ENCODE results near the gene SYK. TPM values are rescaled to one million over a fixed set of nuclear protein-coding genes. Genes with fewer than 3 reads are reported as not detected.

SYK gene
- total RNA-seq, 1 donor = not detected

GRCh38 chr9:90870621-90871326 is 69.2 kb downstream of the SYK start:
- DNase-seq (ENCODE audit: insufficient read length, low spot score, missing footprints) = no peak
- TF ChIP-seq CTCF (IDR thresholded peaks at IDR 0.05; ENCODE audit: extremely low read depth, low read depth, low read length) = peak; percentile 82
- no peaks in the 10 kb centered on the region for H3K27me3 ChIP-seq (ENCODE audit: insufficient read depth, low read length)

DNA sequence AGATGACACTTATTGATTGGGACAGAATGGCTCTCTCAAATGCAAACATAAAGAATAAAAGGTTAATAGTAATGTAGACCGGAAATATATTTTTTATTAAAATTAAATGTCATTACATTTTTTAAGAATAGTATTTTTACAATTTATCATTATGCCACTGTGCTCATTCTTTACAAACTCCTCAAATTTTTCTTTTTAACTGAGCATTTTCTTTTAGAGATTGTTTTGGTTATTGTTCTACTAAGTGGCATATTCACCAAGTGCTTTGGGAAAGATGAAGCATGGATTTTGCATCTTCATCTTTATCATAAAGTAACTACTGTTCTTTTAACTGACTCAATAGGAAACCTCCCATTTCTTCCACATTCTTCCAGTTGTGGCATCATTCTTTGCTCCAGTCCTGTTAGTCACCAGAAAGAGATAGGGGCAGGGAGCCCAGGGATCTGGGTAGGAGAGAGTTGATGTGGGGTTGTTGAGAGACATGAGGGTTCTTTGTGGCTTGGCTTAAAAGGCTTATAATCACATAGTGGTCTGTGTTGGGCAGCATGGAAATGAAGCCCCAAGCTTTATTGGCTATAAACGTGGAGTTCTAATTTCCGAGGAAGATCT is 69.8 kb downstream of the SYK start:
- H3K79me2 ChIP-seq (ENCODE audit: insufficient read depth, low read length) = no peaks in the 10 kb centered on the region
- H4K20me1 ChIP-seq (ENCODE audit: insufficient read depth, low read length) = no peaks in the 10 kb centered on the region
- no peak overlapping the region for H2AFZ ChIP-seq (ENCODE audit: low read length)
- no peaks in the 10 kb centered on the region for H3K36me3 ChIP-seq (ENCODE audit: insufficient read depth, low read length)
- no peak for TF ChIP-seq CTCF (IDR thresholded peaks at IDR 0.05; ENCODE audit: extremely low read depth, low read depth, low read length)
- no peaks in the 10 kb centered on the region for H3K27me3 ChIP-seq (ENCODE audit: insufficient read depth, low read length)
- H3K4me2 ChIP-seq (ENCODE audit: insufficient read depth, low read length) = no peak overlapping the region
- no peak overlapping the region for H3K27ac ChIP-seq (ENCODE audit: low read depth, low read length)
- H3K9me3 ChIP-seq (ENCODE audit: low read depth, low read length) = no peaks in the 10 kb centered on the region
- DNase-seq (ENCODE audit: insufficient read length, low spot score, missing footprints) = no peak
- no peak overlapping the region for H3K4me3 ChIP-seq (ENCODE audit: insufficient read depth, low read length)
- no peaks in the 10 kb centered on the region for H3K4me1 ChIP-seq (ENCODE audit: insufficient read depth, low read length)

More at GRCh38 chr9:90870621-90871326, 69.2 kb downstream of the SYK start:
- no peak overlapping the region for H3K4me3 ChIP-seq (ENCODE audit: insufficient read depth, low read length)
- no peaks in the 10 kb centered on the region for H3K79me2 ChIP-seq (ENCODE audit: insufficient read depth, low read length)
- no peak overlapping the region for H2AFZ ChIP-seq (ENCODE audit: low read length)
- no peaks in the 10 kb centered on the region for H3K9me3 ChIP-seq (ENCODE audit: low read depth, low read length)
- no peaks in the 10 kb centered on the region for H3K36me3 ChIP-seq (ENCODE audit: insufficient read depth, low read length)
- no peak overlapping the region for H3K4me2 ChIP-seq (ENCODE audit: insufficient read depth, low read length)
- H3K27ac ChIP-seq (ENCODE audit: low read depth, low read length) = no peak overlapping the region
- H3K4me1 ChIP-seq (ENCODE audit: insufficient read depth, low read length) = no peaks in the 10 kb centered on the region
- H4K20me1 ChIP-seq (ENCODE audit: insufficient read depth, low read length) = no peaks in the 10 kb centered on the region

DNA sequence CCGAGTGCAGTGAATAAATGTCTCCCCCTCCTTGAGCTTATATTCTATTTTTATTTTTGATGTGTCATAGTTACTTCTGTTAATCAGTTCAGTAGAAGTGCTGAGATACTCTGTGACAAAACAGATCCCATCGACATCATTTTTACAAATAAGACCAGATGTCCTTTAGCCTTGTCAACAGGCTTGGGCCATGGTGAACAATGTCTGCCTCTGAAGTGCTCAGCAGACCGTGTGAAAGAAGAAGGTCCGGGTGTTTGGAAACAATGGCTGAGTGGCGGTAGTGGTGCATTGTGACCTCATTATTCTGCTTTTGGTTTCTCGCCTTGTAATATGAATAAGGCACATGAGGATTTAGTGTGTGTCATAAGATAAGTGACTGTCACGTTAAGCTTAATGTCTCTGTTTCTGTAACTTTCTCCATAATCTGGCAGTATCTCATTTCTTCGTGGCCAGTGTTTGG is 71.2 kb downstream of the SYK start:
- H3K79me2 ChIP-seq (ENCODE audit: insufficient read depth, low read length) = no peaks in the 10 kb centered on the region
- no peak overlapping the region for H3K4me3 ChIP-seq (ENCODE audit: insufficient read depth, low read length)
- no peaks in the 10 kb centered on the region for H3K27me3 ChIP-seq (ENCODE audit: insufficient read depth, low read length)
- H3K4me2 ChIP-seq (ENCODE audit: insufficient read depth, low read length) = no peak overlapping the region
- DNase-seq (ENCODE audit: insufficient read length, low spot score, missing footprints) = no peak
- no peaks in the 10 kb centered on the region for H3K4me1 ChIP-seq (ENCODE audit: insufficient read depth, low read length)
- H3K27ac ChIP-seq (ENCODE audit: low read depth, low read length) = no peak overlapping the region
- H3K36me3 ChIP-seq (ENCODE audit: insufficient read depth, low read length) = no peaks in the 10 kb centered on the region
- no peaks in the 10 kb centered on the region for H3K9me3 ChIP-seq (ENCODE audit: low read depth, low read length)
- TF ChIP-seq CTCF (IDR thresholded peaks at IDR 0.05; ENCODE audit: extremely low read depth, low read depth, low read length) = no peak
- H2AFZ ChIP-seq (ENCODE audit: low read length) = no peak overlapping the region
- H4K20me1 ChIP-seq (ENCODE audit: insufficient read depth, low read length) = no peaks in the 10 kb centered on the region

- Histone ChIP-seq H3K27me3 (ENCODE audit: insufficient read depth, low read length) (no peaks in the 10 kb centered on the region), H3K27ac (ENCODE audit: low read depth, low read length) (no peak overlapping the region), H3K9me3 (ENCODE audit: low read depth, low read length) (no peaks in the 10 kb centered on the region), H3K79me2 (ENCODE audit: insufficient read depth, low read length) (no peaks in the 10 kb centered on the region), H3K36me3 (ENCODE audit: insufficient read depth, low read length) (no peaks in the 10 kb centered on the region), H3K4me3 (ENCODE audit: insufficient read depth, low read length) (no peak overlapping the region), H3K4me2 (ENCODE audit: insufficient read depth, low read length) (no peak overlapping the region), H2AFZ (ENCODE audit: low read length) (no peak overlapping the region), H4K20me1 (ENCODE audit: insufficient read depth, low read length) (no peaks in the 10 kb centered on the region), H3K4me1 (ENCODE audit: insufficient read depth, low read length) (no peaks in the 10 kb centered on the region)
- TF ChIP-seq CTCF (IDR thresholded peaks at IDR 0.05; ENCODE audit: extremely low read depth, low read depth, low read length) = no peak
- no peak for DNase-seq (ENCODE audit: insufficient read length, low spot score, missing footprints)
Measured at GRCh38 chr9:90873422-90873821, 71.8 kb downstream of the SYK start.
